HG03108 (cell line): ENCODE data around the gene WNT5B.
A peak's percentile ranks its signal among the peaks of the same experiment; 100 is the strongest.

Source experiments
- ATAC-seq: cut with Tn5 transposase; IDR thresholded peaks from one replicate; pipeline ENCODE4 v1.9.1; 2021; ENCODE audit warnings: moderate library complexity; ENCODE audit not compliant: unreplicated experiment

Gene WNT5B

DNA sequence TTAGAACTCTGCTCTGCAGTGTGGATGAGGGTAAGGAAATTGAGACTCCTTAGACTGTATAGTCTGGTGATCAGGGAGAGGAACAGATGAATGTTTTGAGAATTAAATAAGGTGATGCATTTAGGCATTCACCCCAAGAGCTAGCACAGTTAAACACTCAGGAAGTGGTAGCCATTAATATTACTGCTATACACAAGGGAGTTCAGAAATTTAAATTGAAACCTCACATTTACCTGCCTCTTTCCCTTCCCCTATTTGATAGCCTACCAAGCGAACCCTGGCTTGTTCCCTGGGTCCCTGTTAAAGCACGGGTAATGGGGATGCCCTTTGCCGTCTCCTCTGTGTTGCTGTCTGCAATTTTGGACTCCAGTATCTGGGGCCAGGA is 18.2 kb downstream of the WNT5B start:
- ATAC-seq = no peak

DNA sequence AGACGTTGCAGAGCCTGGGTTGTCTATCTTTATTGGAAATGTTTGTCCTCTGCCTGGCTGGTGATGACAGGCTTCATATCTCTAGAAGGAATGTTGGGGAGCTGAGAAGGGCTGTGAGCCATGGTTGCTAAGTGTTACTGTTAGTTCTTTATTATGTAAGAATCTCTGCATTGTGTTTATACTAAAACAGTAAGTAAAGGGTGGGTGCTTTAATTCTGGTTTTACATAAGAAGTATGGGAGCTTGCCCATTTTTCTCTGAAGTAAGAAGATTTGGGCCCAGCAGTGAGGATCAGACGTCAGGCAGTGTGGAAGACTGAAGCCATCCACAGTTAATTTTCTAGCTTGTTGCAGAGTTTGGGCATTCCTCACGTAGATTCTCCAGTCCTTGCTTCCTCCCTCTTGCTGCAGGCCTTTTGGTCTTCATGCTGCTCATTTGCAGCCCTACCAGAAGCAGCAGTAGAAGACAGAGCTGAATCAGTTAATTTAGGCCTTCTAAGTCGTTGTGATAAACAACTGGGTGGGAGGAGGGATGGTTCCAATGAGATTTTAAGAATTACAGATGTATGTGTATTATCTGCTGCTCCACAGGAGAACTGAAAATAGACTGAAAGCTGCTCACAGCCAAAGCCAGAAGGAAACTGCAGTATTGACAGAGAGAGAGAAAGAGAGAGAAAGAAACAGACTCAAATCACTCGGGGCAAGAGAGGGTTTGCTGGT is 21.4 kb downstream of the WNT5B start:
- no peak for ATAC-seq

GRCh38 chr12:1650978-1651361 is 21.9 kb downstream of the WNT5B start:
- ATAC-seq = no peak

- no peak for ATAC-seq
These were observed 22.9 kb downstream of the WNT5B start for GRCh38 chr12:1651946-1652345.

- no peak for ATAC-seq
These were observed 26.3 kb downstream of the WNT5B start for GRCh38 chr12:1655225-1655788.

DNA sequence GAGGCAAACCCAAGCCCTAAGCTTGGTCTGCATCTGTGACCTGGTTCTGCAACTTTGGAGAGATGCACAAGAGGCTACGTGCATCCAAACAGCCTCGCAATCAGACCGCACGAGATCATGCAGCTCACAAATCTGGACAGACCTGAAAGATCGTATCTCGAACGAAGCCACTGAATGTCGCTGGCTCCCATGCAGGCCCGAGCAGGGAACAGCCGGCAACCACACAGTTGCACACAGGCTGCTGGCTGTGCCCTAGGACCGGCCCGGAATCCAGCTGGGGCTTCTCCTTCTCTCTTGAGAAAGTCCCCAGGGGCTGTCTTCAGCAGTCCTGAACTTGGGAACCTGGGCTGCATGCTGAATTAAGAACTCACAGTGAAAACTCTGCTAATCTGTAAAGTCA is 27.9 kb downstream of the WNT5B start:
- no peak for ATAC-seq

DNA sequence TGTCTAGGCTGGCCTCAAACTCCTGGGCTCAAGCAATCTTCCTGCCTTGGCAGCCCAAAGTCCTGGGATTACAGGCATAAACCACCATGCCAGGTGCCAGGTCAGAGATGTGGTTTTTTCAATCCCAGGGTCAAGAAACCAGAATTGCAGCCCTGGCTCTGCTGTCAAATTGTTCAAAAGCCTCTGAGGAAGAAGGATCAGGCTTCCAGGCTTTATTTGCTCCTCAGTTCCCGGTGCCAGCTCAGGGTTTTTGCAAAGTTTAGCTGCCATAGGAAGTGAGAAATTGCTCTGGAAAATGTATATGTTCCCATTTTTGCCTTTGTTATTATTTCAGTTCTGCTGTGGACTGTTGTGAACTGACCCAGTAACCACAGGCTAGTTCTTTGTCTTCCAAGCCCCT is 28.7 kb downstream of the WNT5B start:
- ATAC-seq = no peak

DNA sequence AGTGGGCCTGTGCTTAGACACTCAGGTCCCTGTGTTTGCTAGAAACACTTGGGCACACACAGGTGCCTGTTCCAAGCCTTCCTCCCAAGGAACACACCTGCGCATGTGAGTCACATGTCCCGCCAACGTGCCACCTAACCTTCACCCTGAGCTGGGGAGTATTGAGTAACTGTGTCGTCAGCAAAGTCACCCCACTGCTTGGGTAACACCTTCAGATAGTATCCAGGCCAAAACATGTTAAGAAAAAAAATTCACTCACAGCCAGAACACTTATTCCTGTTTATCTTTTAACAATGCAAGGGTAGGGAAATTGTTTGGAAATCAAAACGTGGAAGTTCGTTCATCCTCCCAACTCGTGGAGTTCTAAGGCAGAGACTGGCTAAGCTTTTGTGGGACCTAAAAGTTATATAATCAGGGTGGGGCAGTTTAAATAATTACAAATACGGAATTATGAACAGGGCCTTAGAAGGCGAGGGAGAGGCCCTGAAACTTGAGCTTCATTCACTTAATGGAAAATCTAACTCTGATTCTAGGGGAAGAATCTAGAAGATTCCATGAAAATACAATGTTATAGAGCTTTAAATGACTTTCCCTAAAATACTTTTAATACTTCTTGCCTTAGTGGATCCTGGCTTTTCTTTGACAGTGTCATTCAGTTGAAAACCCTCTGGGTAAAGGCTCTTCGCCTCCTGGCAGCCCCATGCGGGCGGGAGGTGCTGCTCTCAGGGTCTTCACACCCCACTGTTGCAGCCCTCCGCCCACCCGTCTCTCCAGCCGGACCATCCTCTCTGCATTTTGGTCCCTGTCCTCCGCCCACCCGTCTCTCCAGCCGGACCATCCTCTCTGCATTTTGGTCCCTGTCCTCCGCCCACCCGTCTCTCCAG is 31.5 kb downstream of the WNT5B start:
- no peak for ATAC-seq

- peak; percentile 72 for ATAC-seq
These were observed 32.7 kb downstream of the WNT5B start for GRCh38 chr12:1661553-1662335.

- no peak for ATAC-seq
These were observed 33.9 kb downstream of the WNT5B start for GRCh38 chr12:1662761-1663439.

- no peak for ATAC-seq
These were observed 34.6 kb downstream of the WNT5B start for GRCh38 chr12:1663440-1664132.

DNA sequence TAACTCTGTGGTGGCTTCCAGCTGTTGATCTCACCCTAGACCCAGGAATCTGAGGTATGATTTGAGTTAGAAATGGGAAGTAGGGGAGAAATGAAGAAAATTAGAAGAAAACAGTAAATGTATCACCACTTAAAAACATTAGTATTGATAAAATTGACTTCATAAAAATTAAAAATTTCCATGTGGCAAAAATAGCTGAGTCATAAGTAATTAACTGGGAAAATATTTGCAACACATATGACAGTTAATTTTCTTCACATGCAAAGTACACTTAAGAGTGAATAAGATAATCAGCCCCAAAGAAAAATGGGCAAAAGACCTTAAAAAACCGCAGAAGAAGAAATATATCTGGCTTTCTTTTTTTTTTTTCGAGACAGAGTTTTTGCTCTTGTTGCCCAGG is 36.3 kb downstream of the WNT5B start:
- no peak for ATAC-seq

- ATAC-seq = no peak
These were observed 37.2 kb downstream of the WNT5B start for GRCh38 chr12:1666215-1666614.

DNA sequence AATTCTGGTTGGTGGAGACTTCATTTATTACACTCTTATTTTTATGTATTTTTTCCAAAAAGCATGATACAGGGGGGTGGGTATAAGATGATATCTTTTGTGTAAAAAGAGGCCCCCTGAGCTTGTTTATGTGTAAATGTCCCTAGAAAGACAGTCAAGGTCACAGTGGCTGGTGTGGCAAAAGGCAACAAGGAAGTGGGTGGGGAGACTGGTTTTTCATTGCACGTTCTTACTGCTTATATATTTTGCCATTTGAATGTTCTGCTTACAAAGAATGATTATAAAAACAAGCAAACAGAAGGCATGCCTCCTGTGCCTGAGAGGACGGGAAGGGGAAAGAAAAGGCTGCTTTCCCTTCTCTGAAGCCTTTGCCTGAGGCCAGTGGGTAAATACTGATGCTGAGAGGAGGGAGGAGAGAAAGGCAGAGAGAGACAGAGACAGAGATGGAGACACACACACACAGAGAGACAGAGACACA is 37.7 kb downstream of the WNT5B start:
- no peak for ATAC-seq

DNA sequence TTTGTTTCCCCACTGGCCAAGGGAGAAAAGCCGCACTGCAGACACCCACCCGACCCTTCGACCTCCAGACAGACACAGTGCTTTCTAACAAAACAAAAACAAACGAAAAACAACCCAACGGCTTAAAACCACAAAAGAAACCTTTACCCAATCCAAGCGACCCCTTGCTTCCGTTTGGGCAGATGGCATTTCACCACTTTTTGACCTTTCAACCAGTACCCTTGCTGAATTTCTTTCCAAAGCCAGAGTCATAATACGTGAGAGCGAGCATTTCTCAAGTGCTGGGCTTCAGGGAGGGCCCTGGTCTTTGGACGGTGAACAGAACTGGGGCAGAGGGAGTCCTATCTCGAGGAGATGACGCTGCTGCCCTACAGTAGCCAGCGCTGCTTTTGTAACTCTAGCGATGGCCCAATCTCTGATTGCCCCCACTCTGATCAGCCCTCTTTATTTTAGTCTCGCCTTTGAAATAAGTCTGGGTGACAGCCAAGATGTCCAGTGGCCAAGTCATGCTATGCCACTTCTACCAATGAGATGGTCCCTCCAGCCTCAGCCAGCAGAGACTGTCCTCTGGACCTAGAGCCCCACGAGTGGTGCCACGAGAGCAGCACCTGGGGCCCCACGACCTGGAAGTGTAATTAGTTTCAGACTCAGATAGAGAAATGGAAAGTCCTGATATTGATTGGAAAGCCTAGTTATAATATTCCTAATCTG is 40.0 kb downstream of the WNT5B start:
- no peak for ATAC-seq

DNA sequence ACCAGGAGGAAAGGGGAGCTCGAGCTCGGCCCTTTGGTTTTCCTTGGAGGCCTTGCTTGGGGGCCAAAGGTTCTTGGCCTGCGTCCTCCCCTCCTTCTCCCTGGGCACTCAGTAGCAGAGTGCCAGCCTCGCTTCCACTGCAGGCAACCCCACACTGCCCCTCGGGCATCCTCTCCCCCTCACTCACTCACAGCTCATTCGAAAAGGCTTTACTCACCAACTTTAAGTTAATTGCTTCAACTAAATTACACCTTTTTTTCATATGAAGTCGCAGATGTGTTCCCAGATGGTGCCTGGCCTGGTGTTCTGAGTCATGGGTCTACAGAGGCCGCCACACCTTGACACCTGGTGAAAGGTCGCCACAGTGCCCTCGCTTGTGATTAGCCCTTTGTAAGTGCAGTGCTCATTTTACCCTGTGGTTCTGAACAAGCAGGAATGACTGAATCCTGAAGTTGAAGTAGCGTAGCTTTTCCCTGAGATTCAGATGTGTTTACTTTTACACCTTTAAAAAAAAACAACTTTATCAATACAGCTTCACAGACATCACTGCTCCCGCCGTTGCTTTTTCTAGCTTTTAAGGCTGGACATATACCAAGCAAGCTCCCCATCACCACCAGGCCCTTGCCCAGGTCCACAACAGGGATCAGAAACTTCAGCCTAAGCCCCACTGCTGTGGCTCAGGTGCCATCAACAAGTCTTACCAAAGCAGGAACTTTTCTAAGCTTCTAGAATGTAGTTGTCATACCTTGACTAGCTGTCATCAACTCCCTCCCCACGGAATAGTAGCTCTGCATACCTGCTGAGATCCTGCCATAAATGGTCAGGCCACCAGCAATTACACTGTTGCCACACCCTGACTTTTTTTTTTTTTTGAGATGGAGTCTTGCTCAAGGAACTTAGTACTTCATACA is 41.6 kb downstream of the WNT5B start:
- no peak for ATAC-seq

DNA sequence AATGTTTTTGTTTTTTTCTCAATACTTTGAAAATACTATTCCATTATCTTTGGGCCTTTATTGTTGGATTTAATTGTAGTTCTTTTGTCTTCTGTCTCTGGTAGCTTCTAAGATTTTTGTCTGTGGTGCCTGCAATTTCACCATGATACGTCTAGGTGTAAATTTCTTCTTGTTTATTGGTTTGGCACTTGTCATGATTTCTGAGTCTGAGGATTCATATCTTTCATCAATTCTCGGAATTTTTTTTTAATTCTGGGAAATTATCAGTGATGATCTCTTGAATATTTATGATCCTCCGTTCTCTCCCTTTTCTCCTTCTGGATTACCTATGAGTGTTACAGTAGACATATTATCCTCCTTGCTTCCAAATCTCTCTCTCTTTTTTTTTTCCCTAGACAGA is 47.0 kb downstream of the WNT5B start:
- no peak for ATAC-seq

- ATAC-seq = no peak
These were observed 51.9 kb downstream of the WNT5B start for GRCh38 chr12:1680804-1681492.
